ENCODE measurements around the gene SPRY4.
A peak's percentile ranks its signal among the peaks of the same experiment; 100 is the strongest.

Gene SPRY4

GRCh38 chr5:142324136-142324870, 518 bp downstream of the SPRY4 start:
- no peak for TF ChIP-seq ZNF8 (CRISPR knock-in tag; IDR thresholded peaks at IDR 0.05)
- no peak for TF ChIP-seq PPARA (CRISPR knock-in tag; IDR thresholded peaks at IDR 0.05; ENCODE audit: borderline replicate concordance)
- TF ChIP-seq TOX (CRISPR knock-in tag; IDR thresholded peaks at IDR 0.05; ENCODE audit: borderline replicate concordance): no peak
- no peak for TF ChIP-seq TCF4 (CRISPR knock-in tag; IDR thresholded peaks at IDR 0.05; ENCODE audit: borderline replicate concordance)
- no peak for TF ChIP-seq ZNF70 (CRISPR knock-in tag; IDR thresholded peaks at IDR 0.05)
- TF ChIP-seq, protein P1, sequence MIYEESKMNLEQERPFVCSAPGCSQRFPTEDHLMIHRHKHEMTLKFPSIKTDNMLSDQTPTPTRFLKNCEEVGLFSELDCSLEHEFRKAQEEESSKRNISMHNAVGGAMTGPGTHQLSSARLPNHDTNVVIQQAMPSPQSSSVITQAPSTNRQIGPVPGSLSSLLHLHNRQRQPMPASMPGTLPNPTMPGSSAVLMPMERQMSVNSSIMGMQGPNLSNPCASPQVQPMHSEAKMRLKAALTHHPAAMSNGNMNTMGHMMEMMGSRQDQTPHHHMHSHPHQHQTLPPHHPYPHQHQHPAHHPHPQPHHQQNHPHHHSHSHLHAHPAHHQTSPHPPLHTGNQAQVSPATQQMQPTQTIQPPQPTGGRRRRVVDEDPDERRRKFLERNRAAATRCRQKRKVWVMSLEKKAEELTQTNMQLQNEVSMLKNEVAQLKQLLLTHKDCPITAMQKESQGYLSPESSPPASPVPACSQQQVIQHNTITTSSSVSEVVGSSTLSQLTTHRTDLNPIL (CRISPR knock-in tag; IDR thresholded peaks at IDR 0.05; ENCODE audit: low read depth): no peak
- ATAC-seq: peak; percentile 28

GRCh38 chr5:142323480-142324135, 1.2 kb downstream of the SPRY4 start:
- TF ChIP-seq OSR1 (CRISPR knock-in tag; IDR thresholded peaks at IDR 0.05) (no peak), TOX (CRISPR knock-in tag; IDR thresholded peaks at IDR 0.05; ENCODE audit: borderline replicate concordance) (no peak), GLIS3 (CRISPR knock-in tag; IDR thresholded peaks at IDR 0.05) (no peak), PATZ1 (CRISPR knock-in tag; IDR thresholded peaks at IDR 0.05; ENCODE audit: borderline replicate concordance) (no peak), TSHZ2 (CRISPR knock-in tag; IDR thresholded peaks at IDR 0.05) (no peak), ZFP3 (CRISPR knock-in tag; IDR thresholded peaks at IDR 0.05) (no peak), ZNF565 (CRISPR knock-in tag; conservative IDR thresholded peaks at IDR 0.05; ENCODE audit: low read depth) (no peak), SNAI2 (CRISPR knock-in tag; IDR thresholded peaks at IDR 0.05) (no peak), TCF4 (CRISPR knock-in tag; IDR thresholded peaks at IDR 0.05; ENCODE audit: borderline replicate concordance) (no peak), POU6F1 (CRISPR knock-in tag; IDR thresholded peaks at IDR 0.05; ENCODE audit: borderline replicate concordance, low read depth) (no peak)
- TF ChIP-seq, protein P1 (CRISPR knock-in tag; IDR thresholded peaks at IDR 0.05; ENCODE audit: low read depth): no peak
- ATAC-seq: peak; percentile 4

- peak; percentile 4 for ATAC-seq
- TF ChIP-seq ZFP3 (CRISPR knock-in tag; IDR thresholded peaks at IDR 0.05) (0 out of 2 replicates have a peak, but pooled peaks have one; percentile 16), ARNTL (CRISPR knock-in tag; IDR thresholded peaks at IDR 0.05; ENCODE audit: borderline replicate concordance, low read depth) (no peak)
Observed at GRCh38 chr5:142322747-142323479, 1.9 kb downstream of the SPRY4 start.

DNA sequence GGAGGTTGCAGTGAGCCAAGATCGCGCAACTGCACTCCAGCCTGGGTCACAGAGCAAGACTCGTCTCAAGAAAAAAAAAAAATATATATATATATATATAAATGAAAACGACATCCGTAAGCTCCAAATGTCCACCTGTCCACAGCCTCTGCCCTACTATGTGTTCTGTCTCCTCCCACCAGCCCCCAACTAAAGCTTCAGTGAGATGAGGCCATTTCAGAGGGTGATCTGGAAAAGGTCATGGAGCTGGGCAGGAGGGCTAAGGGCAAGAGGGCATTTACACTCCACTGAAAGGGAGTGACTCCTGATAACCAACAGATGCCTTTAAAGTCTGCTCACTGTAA, 2.4 kb downstream of the SPRY4 start:
- no peak for ATAC-seq

More for the DNA sequence above, 2.4 kb downstream of the SPRY4 start:
- TF ChIP-seq ZNF8 (CRISPR knock-in tag; IDR thresholded peaks at IDR 0.05) (no peak), ZFP30 (CRISPR knock-in tag; IDR thresholded peaks at IDR 0.05) (no peak), PPARA (CRISPR knock-in tag; IDR thresholded peaks at IDR 0.05; ENCODE audit: borderline replicate concordance) (no peak), BACH2 (CRISPR knock-in tag; IDR thresholded peaks at IDR 0.05; ENCODE audit: borderline replicate concordance) (no peak)
- TF ChIP-seq, protein P2, sequence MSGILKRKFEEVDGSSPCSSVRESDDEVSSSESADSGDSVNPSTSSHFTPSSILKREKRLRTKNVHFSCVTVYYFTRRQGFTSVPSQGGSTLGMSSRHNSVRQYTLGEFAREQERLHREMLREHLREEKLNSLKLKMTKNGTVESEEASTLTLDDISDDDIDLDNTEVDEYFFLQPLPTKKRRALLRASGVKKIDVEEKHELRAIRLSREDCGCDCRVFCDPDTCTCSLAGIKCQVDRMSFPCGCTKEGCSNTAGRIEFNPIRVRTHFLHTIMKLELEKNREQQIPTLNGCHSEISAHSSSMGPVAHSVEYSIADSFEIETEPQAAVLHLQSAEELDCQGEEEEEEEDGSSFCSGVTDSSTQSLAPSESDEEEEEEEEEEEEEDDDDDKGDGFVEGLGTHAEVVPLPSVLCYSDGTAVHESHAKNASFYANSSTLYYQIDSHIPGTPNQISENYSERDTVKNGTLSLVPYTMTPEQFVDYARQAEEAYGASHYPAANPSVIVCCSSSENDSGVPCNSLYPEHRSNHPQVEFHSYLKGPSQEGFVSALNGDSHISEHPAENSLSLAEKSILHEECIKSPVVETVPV (CRISPR knock-in tag; IDR thresholded peaks at IDR 0.05): no peak

Measured in SK-N-SH treated with all-trans-retinoic acid at 6 μM for 48 hours (cell line).